ENCODE data around the gene KLHL17.

KLHL17 gene

GRCh38 chr1:966135-966703, 5.8 kb downstream of the KLHL17 start, which contains the start of gene PLEKHN1:
TSS of gene PLEKHN1 (plus strand) at chr1:966482. CDS start at chr1:966532, 50 bp downstream.
- Histone ChIP-seq H3K9me3 (replicated peaks; ENCODE audit: insufficient read depth, low read length) (no peaks in the 10 kb centered on the region), H2AFZ (ENCODE audit: low read length) (peak within 1 kb of the TSS; percentile 92), H3K9me2 (replicated peaks; ENCODE audit: insufficient read depth, low read length) (no peaks in the 10 kb centered on the region), H3K27ac (ENCODE audit: low read length) (peak within 1 kb of the TSS; percentile 70), H3K9ac (ENCODE audit: low read length) (peak within 1 kb of the TSS; percentile 60; the same call in 1 of the 2 replicates), H3K36me3 (replicated peaks; ENCODE audit: insufficient read depth, low read length) (no peaks in the 10 kb centered on the region), H3K27me3 (replicated peaks; ENCODE audit: insufficient read depth, low read length) (no peaks in the 10 kb centered on the region), H3K4me2 (ENCODE audit: low read depth, low read length) (peak within 1 kb of the TSS; percentile 100), H3K4me3 (ENCODE audit: low read length) (peak within 1 kb of the TSS; percentile 89), H3K4me1 (ENCODE audit: low read length) (peaks cover 9% of the 10 kb centered on the region), H3K79me2 (ENCODE audit: low read length) (no peaks in the 10 kb centered on the region), H4K20me1 (ENCODE audit: insufficient read depth, low read length) (no peaks in the 10 kb centered on the region), H3F3A (ENCODE audit: insufficient read depth, low read length) (peaks cover 4% of the 10 kb centered on the region; the same call in 1 of the 2 replicates)
- no peak for TF ChIP-seq EZH2 (optimal IDR thresholded peaks at IDR 0.05; ENCODE audit: low read depth, low read length)
- TF ChIP-seq EZH2phosphoT487 (IDR thresholded peaks at IDR 0.05; ENCODE audit: low read length), result no peak
- TF ChIP-seq CTCF (IDR thresholded peaks at IDR 0.05; ENCODE audit: low read length), result no peak
- DNase-seq, result peak; percentile 42

- peak overlapping the region; percentile 92 for H2AFZ ChIP-seq (ENCODE audit: low read length)
- no peaks in the 10 kb centered on the region for H3K27me3 ChIP-seq (replicated peaks; ENCODE audit: insufficient read depth, low read length)
- H3F3A ChIP-seq (ENCODE audit: insufficient read depth, low read length), result peaks cover 4% of the 10 kb centered on the region; the same call in 1 of the 2 replicates
- H3K9me3 ChIP-seq (replicated peaks; ENCODE audit: insufficient read depth, low read length), result no peaks in the 10 kb centered on the region
- peak; percentile 79 for DNase-seq
- H3K4me1 ChIP-seq (ENCODE audit: low read length), result peaks cover 9% of the 10 kb centered on the region
- H3K27ac ChIP-seq (ENCODE audit: low read length), result peak overlapping the region; percentile 70
- no peaks in the 10 kb centered on the region for H4K20me1 ChIP-seq (ENCODE audit: insufficient read depth, low read length)
- H3K79me2 ChIP-seq (ENCODE audit: low read length), result no peaks in the 10 kb centered on the region
- peak overlapping the region; percentile 100 for H3K4me2 ChIP-seq (ENCODE audit: low read depth, low read length)
- H3K36me3 ChIP-seq (replicated peaks; ENCODE audit: insufficient read depth, low read length), result no peaks in the 10 kb centered on the region
- H3K4me3 ChIP-seq (ENCODE audit: low read length), result peak overlapping the region; percentile 89
- TF ChIP-seq CTCF (IDR thresholded peaks at IDR 0.05; ENCODE audit: low read length) (no peak), EZH2 (optimal IDR thresholded peaks at IDR 0.05; ENCODE audit: low read depth, low read length) (no peak), EZH2phosphoT487 (IDR thresholded peaks at IDR 0.05; ENCODE audit: low read length) (no peak)
- peak overlapping the region; percentile 60; the same call in 1 of the 2 replicates for H3K9ac ChIP-seq (ENCODE audit: low read length)
- H3K9me2 ChIP-seq (replicated peaks; ENCODE audit: insufficient read depth, low read length), result no peaks in the 10 kb centered on the region
Measured at GRCh38 chr1:966704-967300, 6.4 kb downstream of the KLHL17 start.

GRCh38 chr1:967466-968343, 7.3 kb downstream of the KLHL17 start:
- H3K4me2 ChIP-seq (ENCODE audit: low read depth, low read length), result peak overlapping the region; percentile 100; the same call in 1 of the 2 replicates
- H3K9me3 ChIP-seq (replicated peaks; ENCODE audit: insufficient read depth, low read length), result no peaks in the 10 kb centered on the region
- no peak for DNase-seq
- H4K20me1 ChIP-seq (ENCODE audit: insufficient read depth, low read length), result no peaks in the 10 kb centered on the region
- H2AFZ ChIP-seq (ENCODE audit: low read length), result no peak overlapping the region
- TF ChIP-seq EZH2phosphoT487 (IDR thresholded peaks at IDR 0.05; ENCODE audit: low read length), result no peak
- TF ChIP-seq EZH2 (optimal IDR thresholded peaks at IDR 0.05; ENCODE audit: low read depth, low read length), result no peak
- no peak for TF ChIP-seq CTCF (IDR thresholded peaks at IDR 0.05; ENCODE audit: low read length)
- H3K4me1 ChIP-seq (ENCODE audit: low read length), result peaks cover 9% of the 10 kb centered on the region
- no peak overlapping the region for H3K4me3 ChIP-seq (ENCODE audit: low read length)
- no peaks in the 10 kb centered on the region for H3K79me2 ChIP-seq (ENCODE audit: low read length)
- no peak overlapping the region for H3K27ac ChIP-seq (ENCODE audit: low read length)
- H3F3A ChIP-seq (ENCODE audit: insufficient read depth, low read length), result peaks cover 4% of the 10 kb centered on the region; the same call in 1 of the 2 replicates
- no peaks in the 10 kb centered on the region for H3K9me2 ChIP-seq (replicated peaks; ENCODE audit: insufficient read depth, low read length)
- no peaks in the 10 kb centered on the region for H3K36me3 ChIP-seq (replicated peaks; ENCODE audit: insufficient read depth, low read length)
- H3K27me3 ChIP-seq (replicated peaks; ENCODE audit: insufficient read depth, low read length), result no peaks in the 10 kb centered on the region
- no peak overlapping the region for H3K9ac ChIP-seq (ENCODE audit: low read length)
